ENCODE results near the gene TSEN15.

The TSEN15 gene

DNA sequence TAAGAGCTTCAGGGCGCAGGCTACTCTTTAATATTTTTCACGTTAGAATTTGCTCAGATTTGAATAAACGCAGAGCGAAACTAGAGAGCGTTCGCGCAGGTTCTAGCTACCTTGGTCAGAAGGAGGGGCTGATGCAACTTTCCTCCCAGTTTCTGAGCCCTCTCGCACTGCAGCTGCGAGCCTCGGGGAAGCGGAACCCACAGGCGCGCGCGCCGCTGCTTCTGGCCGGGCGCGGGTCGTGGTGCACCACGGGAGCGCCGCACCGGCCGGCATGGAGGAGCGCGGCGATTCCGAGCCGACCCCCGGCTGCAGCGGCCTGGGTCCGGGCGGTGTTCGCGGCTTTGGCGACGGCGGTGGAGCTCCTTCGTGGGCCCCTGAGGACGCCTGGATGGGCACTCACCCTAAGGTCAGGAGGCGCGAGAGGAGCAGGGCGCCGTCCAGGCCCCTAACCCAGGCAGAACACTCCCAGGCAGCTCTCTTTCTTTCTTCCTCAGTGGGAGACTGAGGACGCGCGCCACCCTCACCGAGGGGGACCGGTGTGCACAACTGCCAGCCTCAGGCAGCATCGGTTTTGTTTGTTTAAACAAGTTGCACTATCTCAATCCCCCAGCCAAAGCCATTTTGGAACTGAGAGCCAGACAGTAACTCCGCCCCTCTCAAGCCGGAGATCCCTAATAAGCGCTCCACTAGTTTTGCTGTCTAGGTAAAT, at the start of gene TSEN15:
TSS of gene TSEN15 (plus strand) at position 246 of the 709 bp plus-strand sequence. CDS start at position 272, 26 bp downstream.
- DNase-seq: peak; percentile 58

DNA sequence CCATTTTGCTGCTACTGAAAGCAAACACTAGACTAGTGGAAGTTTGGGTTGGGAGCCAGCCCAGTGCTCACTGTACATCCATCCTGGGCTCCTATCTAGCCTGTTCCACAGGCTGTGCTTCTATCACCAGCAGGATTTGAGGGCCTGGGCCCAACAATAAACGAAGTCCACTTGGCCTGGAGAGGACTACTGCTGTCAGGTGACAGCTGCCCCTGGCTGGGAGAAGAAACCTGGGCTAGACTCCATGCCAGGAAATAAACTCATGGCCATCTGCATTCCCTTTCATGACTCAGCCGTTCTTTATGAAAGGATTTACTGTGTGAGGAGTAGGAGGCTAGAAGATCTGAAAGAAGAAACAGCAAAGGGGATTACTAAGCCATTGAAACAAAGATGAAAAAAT, 49.5 kb upstream of the TSEN15 start:
- DNase-seq: no peak

DNA sequence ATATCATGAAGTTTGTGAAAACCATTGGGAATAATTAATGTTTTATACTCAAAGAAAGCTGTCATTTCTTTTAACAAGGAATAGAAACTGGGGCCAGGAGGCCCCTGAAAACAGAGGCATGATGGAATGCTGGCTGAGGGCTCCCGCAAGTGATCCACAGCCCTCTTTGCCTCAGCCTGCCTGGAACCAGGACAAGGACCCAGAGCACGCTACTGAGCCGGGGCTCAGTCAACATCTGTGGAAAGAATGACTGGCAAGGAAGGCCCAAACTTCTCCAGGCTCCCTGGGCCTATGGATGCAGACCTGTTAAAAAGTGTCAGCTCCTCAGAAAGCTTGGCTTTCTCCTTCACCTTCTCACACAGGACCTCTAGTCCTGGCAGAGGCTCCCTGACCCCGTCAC, 46.6 kb upstream of the TSEN15 start:
- no peak for DNase-seq

DNA sequence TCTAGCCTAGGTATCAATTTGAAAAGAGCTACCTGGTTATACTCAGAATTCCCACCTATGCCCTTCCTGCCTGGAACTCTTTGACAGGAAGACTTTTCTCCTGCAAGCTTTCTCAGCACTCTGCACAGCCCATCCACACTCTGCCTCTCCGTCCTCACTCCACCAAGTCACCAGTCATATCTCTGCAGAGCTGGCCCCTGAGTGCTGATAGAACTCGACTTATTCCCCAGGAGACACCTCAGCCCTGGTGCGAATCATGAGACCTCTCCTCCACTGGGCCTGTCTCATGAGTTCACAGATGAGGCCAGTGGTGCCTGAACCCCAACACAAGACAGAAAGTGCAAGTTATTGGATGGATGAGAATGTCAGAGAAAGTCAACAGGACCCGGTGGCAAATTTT, 46.0 kb upstream of the TSEN15 start:
- no peak for DNase-seq

DNA sequence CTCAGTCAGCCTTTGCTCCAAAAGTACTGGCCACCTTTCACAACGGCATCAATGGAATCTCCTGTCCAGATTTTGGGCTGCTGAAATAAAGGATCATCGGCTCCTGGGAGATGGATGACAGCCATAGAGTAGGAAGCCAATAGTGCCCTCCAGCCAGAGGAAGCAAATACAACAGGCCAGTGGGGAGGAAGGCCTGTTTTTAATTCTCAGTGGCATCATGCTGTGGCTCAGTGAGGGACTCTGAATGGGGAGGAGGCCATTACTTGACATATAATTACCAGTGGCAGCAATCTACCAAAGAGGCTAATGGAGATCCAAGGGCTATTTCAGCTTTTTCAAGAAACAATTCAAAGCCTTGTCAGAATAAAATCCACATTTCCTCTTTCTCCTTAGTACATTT, 40.7 kb upstream of the TSEN15 start:
- no peak for DNase-seq

DNA sequence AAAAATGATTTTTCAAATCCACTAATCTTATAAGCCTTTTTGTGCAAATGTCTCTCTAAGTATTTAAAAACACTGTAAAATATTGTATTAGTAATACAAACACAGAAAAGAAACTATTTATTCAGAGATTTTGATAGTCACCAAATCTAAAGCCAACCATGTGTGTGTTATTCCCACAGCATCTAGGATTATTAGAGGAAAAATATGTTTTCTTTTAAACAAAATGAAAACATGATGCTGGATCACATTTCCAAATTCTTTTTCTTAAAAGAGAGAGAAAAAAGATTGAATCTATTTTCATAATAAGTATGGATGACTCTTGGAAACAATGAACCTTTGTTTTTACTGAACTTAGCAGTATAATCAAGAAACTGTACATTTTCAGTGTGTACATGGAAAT, 39.3 kb upstream of the TSEN15 start:
- no peak for DNase-seq

DNA sequence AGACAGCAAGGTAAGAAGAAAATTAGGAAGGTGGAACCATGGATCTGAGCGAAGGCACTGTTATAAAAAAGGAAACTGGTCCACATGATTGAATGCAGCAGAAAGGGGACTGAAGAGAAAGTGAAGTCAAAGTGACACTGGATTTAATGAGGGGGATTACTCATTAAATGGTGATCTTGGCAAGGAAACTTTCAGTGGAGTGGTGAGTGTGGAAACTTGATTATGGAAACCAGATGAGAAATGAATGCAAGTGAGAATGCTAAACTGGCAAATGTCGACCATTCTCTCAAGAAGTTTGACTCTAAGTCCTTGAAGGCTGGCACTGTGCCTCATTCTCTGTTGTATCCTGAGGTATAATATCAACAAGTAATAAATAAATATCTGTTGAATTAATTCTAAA, 37.3 kb upstream of the TSEN15 start:
- DNase-seq: no peak

DNA sequence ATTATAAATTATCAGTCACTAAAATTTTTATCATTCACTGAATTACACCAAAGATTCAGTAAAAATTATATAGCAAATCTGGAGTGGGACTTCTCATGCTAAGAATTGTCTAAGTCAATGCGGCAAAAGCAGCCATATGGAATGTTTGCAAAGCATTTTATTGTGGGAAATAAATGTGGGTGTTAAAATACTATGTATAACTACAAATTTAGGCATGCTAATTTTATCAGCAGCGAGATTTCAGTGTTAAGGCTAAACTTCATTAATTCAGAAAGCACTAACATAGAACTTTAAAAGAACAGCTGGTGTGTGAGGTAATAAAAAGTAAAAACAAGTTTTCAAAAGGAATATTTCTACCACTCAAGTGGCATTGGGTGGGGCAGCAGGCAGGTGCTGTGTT, 35.4 kb upstream of the TSEN15 start:
- no peak for DNase-seq

DNA sequence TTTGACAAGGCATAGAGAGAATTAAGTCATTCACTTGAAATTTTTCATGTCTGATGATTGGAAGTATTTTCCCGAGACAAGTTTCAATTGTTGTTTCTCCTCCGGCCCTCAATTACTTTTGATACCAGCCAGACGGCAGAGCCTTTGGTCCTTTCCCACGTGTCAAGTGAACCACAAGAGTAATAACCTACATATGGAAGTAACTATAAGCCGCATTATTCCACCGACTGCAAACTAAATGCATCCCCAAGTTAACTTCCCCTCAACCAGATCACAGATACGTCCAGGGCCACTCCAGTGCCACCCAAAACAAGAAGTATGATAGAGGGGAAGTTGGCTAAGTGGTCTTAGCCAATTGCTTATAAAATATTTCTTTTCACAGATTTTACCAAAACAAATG, 34.2 kb upstream of the TSEN15 start:
- DNase-seq: no peak

DNA sequence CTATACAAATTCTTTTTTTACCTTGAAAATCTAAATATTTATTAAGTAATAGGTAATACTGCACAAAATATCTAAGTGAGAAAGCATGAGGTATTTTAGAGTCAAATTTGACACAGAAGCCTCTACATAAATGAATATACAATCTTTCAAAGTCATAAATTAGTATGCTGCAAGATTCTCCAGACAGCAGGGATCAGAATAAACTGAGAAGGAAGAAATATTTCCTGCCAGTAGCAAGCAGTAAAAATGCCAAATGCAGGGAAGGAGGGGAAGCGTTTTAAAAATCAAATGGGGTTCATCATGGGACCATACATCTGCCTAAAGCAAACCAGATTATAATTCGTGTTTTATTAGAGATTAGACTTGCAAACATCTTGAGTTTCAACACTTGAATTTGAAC, 32.9 kb upstream of the TSEN15 start:
- DNase-seq: no peak

DNA sequence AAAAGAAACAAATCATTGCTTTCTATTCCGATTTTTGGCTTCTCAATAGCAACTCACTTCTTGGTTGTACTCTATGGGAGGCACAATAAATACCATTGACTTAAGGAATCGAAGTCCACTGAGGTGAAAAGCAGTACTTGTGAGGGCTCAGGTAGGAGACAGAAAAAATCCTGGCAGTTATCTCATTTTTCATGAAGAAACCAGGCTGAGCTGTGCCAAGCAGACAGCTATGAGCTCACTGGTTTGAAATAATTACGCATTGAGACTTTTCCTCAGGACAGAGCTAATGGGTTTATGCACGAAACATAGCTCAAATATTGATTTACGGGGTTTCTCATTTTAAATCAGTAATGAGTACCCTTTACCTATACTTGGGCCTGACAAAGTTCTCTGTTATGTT, 32.5 kb upstream of the TSEN15 start:
- no peak for DNase-seq

DNA sequence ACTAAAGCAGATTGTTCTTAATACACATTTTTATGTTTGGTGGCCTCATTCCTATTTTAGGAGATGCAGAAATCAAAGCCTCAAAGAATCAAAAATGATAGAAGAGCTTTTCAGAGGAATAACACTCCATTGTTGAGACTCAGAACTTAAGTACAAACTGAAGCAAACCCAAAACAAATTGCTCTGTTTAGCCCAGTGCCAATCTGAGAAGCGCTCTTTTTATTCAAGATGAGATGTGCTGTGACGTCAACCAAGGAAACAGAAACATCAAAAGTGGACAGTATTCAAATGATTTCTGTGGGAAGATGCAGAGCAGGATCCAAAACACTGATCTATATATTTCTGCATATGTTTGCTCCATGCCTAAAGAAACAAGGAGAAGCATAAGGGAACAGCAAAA, 32.0 kb upstream of the TSEN15 start:
- DNase-seq: no peak

DNA sequence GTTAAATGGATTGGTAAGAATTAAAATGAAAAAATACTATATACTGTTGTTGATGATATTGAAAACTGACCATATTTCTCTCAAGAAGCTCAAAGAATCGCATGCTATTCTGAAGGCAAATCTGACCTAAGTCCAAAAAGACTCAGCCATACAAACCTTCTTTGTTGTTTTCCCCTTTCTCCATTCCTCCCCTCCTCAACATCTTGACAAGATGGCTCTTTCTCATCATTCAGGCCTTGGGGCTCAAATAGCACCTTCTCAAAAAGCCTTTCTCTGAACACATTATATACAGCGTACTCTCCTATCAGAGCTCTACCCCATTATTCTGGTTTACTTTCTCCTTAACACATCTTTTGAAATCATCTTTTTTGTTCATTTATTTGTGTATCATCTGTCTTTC, 31.2 kb upstream of the TSEN15 start:
- DNase-seq: no peak

DNA sequence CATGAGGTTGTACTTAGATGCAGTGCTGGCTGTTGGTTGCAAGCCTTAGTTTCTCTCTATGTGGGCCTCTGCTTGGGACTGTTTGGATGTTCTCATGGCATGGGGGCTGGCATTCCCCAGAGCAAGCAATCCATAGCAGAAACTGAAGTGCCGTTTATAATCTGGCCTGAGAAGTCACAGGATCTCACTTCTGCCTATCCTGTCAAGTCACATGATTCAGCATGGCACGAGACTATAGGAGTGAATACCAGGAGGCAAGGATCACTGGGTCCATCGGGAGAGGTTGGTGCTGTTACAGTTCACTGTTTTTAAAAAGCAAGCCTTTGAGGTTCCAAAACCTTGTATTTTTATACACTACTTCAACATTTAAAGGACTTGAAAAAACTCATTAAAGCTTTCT, 30.7 kb upstream of the TSEN15 start:
- no peak for DNase-seq

DNA sequence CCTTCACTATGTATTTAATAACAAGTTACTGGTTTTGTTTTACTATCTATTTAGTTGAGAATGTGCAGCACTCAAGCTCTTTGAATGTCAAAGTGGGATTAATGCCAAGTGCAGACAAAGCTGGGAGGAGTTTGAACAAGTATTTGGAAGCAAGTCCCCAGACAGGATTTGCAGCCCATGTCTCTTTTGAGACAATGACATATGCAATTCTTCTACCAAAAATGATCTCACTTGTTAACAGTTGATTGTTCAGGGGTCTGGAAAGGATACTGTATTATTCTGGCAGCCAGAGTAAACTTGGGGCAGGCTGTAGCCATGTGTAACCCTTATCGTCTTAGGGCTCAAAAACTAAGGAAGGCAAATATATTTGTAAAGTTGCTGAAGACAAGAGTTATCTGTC, 29.8 kb upstream of the TSEN15 start:
- no peak for DNase-seq

DNA sequence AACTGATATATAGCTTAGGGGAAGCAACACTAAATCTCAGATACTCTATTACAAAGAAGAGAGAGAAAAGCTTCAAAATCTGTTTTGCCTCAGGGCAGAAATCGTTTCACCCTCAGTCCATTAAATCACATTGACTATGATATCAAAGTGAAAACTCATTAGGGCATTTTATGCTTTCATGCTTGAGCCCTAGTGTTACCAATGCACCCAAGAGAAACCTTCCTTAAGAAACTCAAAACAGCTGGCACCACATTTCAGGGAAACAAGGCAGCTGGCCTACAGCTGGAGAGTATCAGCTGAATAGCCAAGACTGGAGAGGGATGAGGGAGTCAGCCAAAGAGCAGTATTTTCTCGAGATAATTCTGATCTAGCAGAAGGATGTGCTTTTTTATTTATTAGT, 28.9 kb upstream of the TSEN15 start:
- DNase-seq: no peak

DNA sequence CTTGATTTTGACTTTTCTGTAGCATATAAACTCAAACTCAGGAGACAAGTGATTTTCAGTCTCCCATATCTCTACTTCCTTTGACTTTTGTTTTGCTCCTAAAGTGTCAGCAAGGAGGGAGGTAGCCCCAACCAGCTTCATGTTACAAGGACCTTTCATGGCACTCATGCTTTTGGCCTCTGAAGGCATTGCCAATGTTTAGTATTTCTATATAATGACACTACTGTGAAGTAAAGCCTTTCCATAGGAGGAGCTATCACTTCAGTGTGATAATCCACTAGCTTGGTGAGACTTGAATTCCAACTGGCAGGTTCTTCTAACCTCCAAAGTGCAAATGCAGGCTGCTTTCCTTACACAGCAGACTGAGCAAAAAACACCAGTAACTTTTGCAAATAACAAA, 28.4 kb upstream of the TSEN15 start:
- no peak for DNase-seq

DNA sequence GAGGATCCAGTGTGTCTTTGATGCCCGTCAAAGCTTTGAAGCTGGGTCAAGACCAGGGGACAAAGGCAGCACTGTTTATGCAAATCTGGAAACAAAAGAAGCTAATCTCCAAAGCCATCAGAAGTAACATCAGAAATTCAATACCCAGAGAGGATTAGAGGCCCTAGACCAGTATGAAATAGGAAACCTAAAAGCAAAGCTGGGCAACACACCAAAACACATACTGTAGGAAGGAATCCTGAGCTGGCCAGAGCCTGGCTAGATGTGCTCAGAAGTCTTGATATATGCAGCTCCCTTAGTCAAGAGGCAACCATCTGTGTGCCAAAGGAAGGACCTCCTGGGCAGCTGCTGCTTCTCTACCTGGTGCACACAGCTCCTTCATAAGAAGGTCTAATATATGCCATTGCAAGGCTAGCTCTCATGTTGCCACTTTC, 26.3 kb upstream of the TSEN15 start:
- DNase-seq: no peak

DNA sequence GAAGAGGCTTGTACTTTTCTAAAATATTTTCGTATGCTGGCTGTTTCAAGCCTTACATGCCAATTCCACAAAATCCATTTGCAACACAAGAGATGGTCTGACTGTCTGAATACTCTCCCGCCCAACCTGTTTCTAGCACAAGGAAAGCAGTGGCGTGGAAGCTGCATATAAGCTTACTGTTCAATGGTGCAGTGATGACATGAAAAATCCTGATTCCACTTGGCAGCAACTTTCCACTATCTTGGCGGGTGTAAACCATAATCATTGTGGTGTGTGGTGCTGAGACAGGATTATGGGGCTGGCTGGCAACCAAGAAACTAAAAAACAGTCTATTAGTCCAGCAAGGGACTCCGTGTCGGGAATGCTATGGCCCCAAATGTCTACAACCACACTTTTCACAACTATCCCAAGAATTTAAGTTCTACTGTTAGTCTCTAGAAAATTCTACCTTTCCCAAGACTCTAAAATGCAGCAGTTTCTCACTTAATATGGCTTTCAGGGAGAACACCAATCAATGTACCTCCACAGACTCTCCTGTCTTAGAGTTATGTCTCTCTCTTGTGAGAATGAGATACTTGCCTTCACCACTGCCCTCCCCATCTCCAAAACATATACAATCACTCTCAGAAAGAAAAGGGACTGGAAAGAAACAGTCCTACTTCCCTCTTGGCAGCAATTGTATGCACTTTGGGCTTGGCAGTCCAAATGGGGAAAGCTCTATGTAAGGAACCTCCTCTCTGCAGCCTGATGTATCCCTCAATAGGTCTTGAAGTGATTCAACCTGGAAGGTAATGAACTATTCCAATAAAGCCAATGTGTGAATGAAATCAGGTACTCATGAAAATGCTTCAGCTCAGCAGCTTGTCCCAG, 23.5 kb upstream of the TSEN15 start:
- no peak for DNase-seq

DNA sequence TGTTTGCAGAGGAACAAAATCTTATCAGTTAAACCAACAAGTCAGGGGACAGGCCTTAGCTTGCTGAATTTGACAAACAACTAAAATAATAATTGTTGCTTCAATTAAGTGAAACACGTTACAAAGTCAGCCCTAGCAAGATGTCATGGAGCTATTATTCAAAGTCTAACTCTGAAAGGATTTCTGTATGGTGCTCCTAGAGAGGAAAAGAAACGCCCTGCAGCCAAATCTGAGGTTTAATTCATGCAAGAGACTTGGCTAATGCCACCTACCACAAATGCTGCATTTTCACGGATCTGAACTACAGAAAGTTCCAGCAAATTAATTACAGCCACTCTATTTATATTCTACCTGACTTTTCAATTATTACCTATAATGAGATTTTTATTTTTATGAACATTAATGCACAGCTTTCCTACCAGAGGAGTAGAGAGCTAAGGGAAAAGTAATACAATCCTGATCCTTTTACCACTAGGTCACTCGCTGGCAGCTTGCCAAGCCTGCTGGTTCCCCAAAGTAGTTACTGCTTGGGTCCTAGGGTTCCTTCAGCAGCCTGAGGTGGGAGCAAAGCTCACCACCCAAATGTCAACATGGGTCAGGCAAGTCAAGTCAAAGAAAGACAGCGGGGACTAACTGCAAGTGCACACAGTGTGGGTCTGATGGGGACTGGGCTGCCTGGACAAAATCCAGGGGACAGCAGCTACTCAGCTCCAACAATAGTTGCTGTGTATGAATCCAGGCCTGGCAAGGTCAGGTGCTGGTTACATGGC, 22.5 kb upstream of the TSEN15 start:
- no peak for DNase-seq

DNA sequence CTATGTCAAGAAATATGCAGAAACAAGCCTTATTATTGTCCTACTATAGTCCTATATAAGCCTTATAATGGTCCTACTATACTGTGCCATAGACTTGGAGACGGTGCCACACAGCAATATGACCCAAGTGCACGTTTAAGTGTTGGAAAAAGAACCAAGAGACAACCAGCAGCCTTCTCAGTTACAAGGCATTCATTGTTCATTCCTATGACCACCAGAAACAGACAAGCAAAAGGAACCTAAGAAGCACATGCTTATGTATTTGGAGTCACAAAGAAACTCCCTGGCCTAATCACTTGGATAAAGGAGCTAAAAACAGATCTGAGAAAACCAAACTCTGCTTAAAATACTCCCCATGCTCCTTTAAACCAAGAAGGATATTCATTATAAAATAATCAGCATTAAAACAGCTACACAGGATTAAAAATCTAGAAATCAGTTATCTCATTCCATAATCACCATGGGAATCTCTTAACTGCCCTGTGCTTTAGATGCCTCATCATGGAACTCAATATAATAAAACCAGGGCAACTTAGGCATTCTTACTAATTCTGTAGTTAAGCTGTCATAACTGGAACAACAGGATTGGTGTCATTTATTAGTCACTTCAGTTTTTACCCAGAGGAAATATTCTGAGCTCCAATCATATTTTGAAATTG, 21.0 kb upstream of the TSEN15 start:
- DNase-seq: no peak

DNA sequence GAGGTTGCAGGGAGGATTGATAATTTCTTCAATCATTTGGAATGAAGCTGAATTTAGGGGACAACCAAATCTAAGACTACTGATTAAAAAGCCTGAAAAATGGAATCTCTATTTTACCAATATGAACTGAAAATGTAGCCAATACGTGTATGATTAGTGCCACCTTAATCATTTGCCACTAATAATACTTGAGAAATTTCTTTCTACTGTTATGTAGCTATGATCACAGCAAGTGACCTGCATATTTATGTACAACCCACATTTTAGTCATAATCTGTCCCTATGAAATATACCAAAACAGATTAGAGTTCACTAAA, 20.5 kb upstream of the TSEN15 start:
- no peak for DNase-seq

DNA sequence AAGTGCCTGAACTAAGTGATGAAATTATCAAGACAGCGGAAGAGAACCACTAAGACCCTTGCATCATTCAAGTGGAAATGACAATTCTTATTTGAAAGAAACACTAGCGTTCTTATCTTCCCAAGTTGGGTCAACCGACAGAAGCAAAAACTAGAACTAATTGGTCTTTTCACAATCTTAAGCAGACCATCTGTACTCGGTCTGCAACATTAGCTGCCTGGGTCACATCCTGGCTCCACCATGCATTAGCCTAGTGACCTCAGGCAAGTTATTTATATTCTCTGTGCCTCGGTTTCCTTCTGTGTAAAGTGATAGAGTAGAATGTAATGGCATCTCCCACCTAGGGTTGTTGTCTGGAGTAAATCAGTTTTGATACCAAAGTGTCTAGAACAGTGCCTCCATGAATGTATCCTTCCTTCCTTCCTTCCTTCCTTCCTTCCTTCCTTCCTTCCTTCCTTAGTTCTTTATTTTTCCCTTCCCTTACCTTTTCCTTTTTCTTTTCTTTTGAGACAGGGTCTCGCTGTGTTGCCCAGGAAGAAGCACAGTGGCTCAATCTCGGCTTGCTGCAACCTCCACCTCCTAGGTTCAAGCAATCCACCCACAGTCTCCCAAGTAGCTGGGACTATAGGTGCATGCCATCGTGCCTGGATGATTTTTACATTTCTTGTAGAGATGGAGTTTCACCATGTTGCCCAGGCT, 20.0 kb upstream of the TSEN15 start:
- no peak for DNase-seq
